ENCODE results near the gene KRT39. TPM values are rescaled to one million over a fixed set of nuclear protein-coding genes. Genes with fewer than 3 reads are reported as not detected.

KRT39 gene
- total and polyA plus RNA-seq, 2 donors (not counting 3 experiments of a cell fraction or from before 2014, with no cell fraction given), result not detected

GRCh38 chr17:40937384-40937819, 29.3 kb downstream of the KRT39 start, which contains the start of gene KRT23:
KRT23 (minus strand) TSS chr17:40937646; CDS start chr17:40936603, 1,043 bp downstream.
- intact Hi-C loops (cut with micrococcal nuclease), result no loop called here
- peaks cover 7 to 8% of the 10 kb centered on the region in 2 experiments for H3K27me3 ChIP-seq (ENCODE audit: control insufficient read depth in 2 of 2, insufficient read depth in 2 of 2, low read length in 2 of 2)
- no peaks in the 10 kb centered on the region for H3K79me2 ChIP-seq (ENCODE audit: control insufficient read depth, insufficient read depth, low read length)
- H4K20me1 ChIP-seq (replicated peaks; ENCODE audit: control insufficient read depth, extremely low read depth, insufficient read depth, low read length), result no peaks in the 10 kb centered on the region
- H3K4me1 ChIP-seq (ENCODE audit: control insufficient read depth, extremely low read depth, insufficient read depth, low read length), result no peaks in the 10 kb centered on the region
- H2AFZ ChIP-seq (ENCODE audit: low read depth, low read length), result no peak within 1 kb of the TSS
- H3K27ac ChIP-seq (ENCODE audit: insufficient read depth, low read depth, low read length), result no peak within 1 kb of the TSS
- TF ChIP-seq EZH2 (IDR thresholded peaks at IDR 0.05; ENCODE audit: borderline replicate concordance, low read depth, low read length, severe bottlenecking) (no peak), POLR2AphosphoS5 (IDR thresholded peaks at IDR 0.05; ENCODE audit: insufficient read depth, low read depth, low read length) (no peak), GATA2 (IDR thresholded peaks at IDR 0.05; ENCODE audit: insufficient read depth, insufficient read length, low read depth, low read length) (no peak), MAX (IDR thresholded peaks at IDR 0.05; ENCODE audit: insufficient read depth, insufficient read length) (no peak), MYC (IDR thresholded peaks at IDR 0.05; ENCODE audit: low read depth, low read length) (no peak)
- no TSS peak for BruUV-seq (replicated peaks)
- ChIA-PET POLR2A (no interaction called here), CTCF (no interaction called here)
- H3K9ac ChIP-seq (replicated peaks; ENCODE audit: extremely low read depth, insufficient read depth, low read length), result no peak within 1 kb of the TSS
- no peak within 1 kb of the TSS for H3K4me2 ChIP-seq (ENCODE audit: insufficient read depth, low read length)
- dilution Hi-C loops (cut with MboI; ENCODE audit: extremely low pct_ligation_motif_present, low sequenced_read_pairs), result no loop called here
- H3K36me3 ChIP-seq (ENCODE audit: control insufficient read depth in 2 of 2, extremely low read depth in 1 of 2, insufficient read depth in 2 of 2, low read length in 2 of 2), result no peaks in the 10 kb centered on the region
- H3K9me1 ChIP-seq (replicated peaks; ENCODE audit: control insufficient read depth, extremely low read depth, insufficient read depth, low read length), result no peaks in the 10 kb centered on the region
- no peaks in the 10 kb centered on the region for H3K9me3 ChIP-seq (replicated peaks; ENCODE audit: control insufficient read depth, insufficient read depth, low read length)
- DNase-seq (ENCODE audit: low read depth, low spot score) (no peak), FAIRE-seq (no peak)
- no peak within 1 kb of the TSS for H3K4me3 ChIP-seq (replicated peaks in 1 of 3; ENCODE audit: insufficient read depth in 1 of 3, low read depth in 1 of 3, low read length in 3 of 3)

GRCh38 chr17:40936976-40937375, 29.8 kb downstream of the KRT39 start:
- intact Hi-C loops (cut with micrococcal nuclease) (no loop called here), dilution Hi-C loops (cut with MboI; ENCODE audit: extremely low pct_ligation_motif_present, low sequenced_read_pairs) (no loop called here)
- TF ChIP-seq POLR2A (IDR thresholded peaks at IDR 0.05; ENCODE audit: low read depth, low read length) (no peak), POLR2AphosphoS5 (IDR thresholded peaks at IDR 0.05; ENCODE audit: insufficient read depth, low read depth, low read length) (no peak), MYC (IDR thresholded peaks at IDR 0.05; ENCODE audit: low read depth, low read length) (no peak), EZH2 (IDR thresholded peaks at IDR 0.05; ENCODE audit: borderline replicate concordance, low read depth, low read length, severe bottlenecking) (no peak), FOS (IDR thresholded peaks at IDR 0.05; ENCODE audit: borderline replicate concordance, insufficient read depth, low read length) (no peak), CTCF (IDR thresholded peaks at IDR 0.05; ENCODE audit: extremely low read depth in 1 of 2, insufficient read depth in 1 of 2, low read depth in 1 of 2, low read length in 2 of 2) (no peak), GATA2 (IDR thresholded peaks at IDR 0.05; ENCODE audit: insufficient read depth, insufficient read length, low read depth, low read length) (no peak), MAX (IDR thresholded peaks at IDR 0.05; ENCODE audit: insufficient read depth, insufficient read length) (no peak), JUN (IDR thresholded peaks at IDR 0.05; ENCODE audit: borderline replicate concordance, insufficient read depth, insufficient read length, low read depth) (no peak)
- no peak for FAIRE-seq
- ChIA-PET POLR2A (no interaction called here), CTCF (no interaction called here)
- Histone ChIP-seq H3K27ac (ENCODE audit: insufficient read depth, low read depth, low read length) (no peak overlapping the region), H3K27me3 (ENCODE audit: control insufficient read depth in 2 of 2, insufficient read depth in 2 of 2, low read length in 2 of 2) (peaks cover 8 to 10% of the 10 kb centered on the region in 2 experiments), H3K9me1 (replicated peaks; ENCODE audit: control insufficient read depth, extremely low read depth, insufficient read depth, low read length) (no peaks in the 10 kb centered on the region), H3K4me2 (ENCODE audit: insufficient read depth, low read length) (no peak overlapping the region), H3K79me2 (ENCODE audit: control insufficient read depth, insufficient read depth, low read length) (no peaks in the 10 kb centered on the region), H3K4me1 (ENCODE audit: control insufficient read depth, extremely low read depth, insufficient read depth, low read length) (no peaks in the 10 kb centered on the region), H3K36me3 (ENCODE audit: control insufficient read depth in 2 of 2, extremely low read depth in 1 of 2, insufficient read depth in 2 of 2, low read length in 2 of 2) (no peaks in the 10 kb centered on the region), H4K20me1 (replicated peaks; ENCODE audit: control insufficient read depth, extremely low read depth, insufficient read depth, low read length) (no peaks in the 10 kb centered on the region), H3K9me3 (replicated peaks; ENCODE audit: control insufficient read depth, insufficient read depth, low read length) (no peaks in the 10 kb centered on the region), H2AFZ (ENCODE audit: low read depth, low read length) (no peak overlapping the region), H3K9ac (replicated peaks; ENCODE audit: extremely low read depth, insufficient read depth, low read length) (no peak overlapping the region), H3K4me3 (replicated peaks in 1 of 3; ENCODE audit: insufficient read depth in 1 of 3, low read depth in 1 of 3, low read length in 3 of 3) (no peak overlapping the region)
- DNase-seq (ENCODE audit: low read depth, low spot score), result no peak
- no TSS peak for BruUV-seq (replicated peaks)

All from endothelial cell of umbilical vein (primary cell).